HT-29 (cell line): ENCODE measurements around the gene AJUBA. TPM values are rescaled to one million over a fixed set of nuclear protein-coding genes. Genes with fewer than 3 reads are reported as not detected.
"Not testable (repeated sequence)": the region's sequence is repeated elsewhere in the genome, so short reads cannot be mapped to it uniquely, and the experiment has no call there.

Experiments
- DNase-seq: peaks from one replicate; pipeline ENCODE4 v3.0.0-alpha.2; 2015; ENCODE audit warnings: low spot score
- total RNA-seq: library from RNA; depleted of rRNA; stranded (reverse); fragments of >200 nt; shearing (Covaris generic); gene quantifications from 2 replicates; pipeline ENCODE4 v1.2.3, GENCODE V29; 2014

AJUBA gene
- total RNA-seq, 1 experiment from 2014 or later, result 52.0 TPM

DNA sequence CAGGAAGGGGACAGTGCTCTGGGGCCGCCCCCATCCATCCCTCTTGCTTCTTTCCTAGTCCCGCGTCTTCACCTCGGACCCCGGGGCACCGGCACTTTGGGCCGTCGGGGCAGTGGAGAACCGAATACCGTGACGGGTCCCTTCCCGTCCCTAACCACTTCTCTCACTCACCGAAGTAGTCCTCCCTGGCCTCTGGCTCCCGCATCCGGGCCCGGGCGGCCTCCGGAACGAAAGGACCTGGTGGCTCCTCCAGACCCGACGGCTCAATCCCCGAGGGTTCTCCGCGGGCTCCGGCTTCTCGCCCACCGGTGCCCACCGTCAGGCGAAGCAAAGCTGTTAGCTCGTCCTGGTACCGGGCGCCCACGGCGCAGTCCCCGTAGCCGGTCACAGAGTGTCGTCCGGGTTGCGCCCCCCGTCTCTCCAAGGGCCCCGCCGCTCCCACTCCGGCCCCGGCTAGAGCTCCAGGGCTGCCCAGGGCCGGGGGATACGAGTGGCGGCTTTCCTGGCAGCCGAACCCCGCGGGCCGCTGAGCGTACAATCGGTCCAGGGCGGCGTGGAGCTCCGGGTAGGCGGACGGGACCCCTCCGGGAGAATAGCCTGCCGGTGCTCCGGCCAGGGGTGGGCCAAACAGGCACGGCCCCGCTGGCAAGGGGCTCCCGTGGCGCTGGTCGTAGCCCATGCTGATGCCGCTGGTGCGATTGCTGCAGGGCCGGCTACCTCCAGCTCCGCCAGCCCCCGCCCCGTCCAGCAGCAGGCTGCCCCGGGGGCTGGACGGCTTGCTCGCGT lies 1.1 kb downstream of the AJUBA start:
- DNase-seq, result peak; percentile 25

DNA sequence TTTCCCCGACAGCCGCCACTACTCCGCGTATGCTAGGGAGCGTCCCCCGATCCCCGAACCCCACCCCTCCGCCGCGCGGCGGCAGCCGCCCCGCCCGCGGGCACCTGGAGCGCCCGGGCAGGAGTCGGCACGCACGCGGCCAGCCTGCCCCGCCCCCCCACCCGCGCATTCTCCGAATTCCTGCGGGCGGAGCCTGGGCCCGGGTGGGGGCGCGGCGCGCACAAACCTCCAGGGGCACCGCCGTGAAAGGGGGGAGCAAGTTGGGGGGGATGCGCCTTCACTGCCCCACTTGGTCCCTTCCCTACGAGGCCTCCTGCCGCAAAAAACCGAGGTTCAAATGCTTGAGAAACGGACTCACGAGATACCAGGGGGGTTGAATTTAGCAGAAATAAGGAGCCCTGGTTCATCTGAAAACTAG lies 1.7 kb downstream of the AJUBA start:
- DNase-seq, result peak; percentile 42

DNA sequence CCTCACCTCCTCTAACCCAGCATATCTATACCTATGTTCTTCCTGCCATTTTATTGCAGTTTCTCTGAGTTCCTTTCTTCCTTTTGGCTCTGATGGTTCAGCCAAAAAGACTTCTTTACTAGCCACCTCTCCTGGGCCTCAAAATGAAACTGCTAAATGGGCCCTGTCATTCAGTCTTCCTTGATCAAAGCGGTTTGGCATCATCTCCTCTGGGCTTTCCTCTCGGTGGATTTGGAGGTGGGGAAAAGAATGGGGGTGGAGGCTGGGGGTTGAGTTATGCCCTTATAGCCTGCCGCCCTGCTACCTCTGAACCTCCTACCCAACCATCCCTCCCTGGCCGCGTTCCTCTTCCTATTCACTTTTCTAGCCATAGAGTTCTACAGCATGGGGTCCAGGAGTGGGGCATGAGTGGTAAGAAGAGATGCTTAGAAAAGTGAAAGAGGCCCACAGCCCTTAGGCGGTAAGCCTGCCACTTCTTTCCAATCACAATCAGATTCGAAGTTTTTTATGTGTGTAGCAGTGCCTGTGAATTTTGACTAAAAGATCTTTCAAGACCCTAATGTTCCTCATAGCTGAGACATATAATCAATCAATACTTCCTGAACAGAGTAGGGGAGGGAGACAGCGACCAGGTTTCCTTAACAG lies 2.5 kb downstream of the AJUBA start:
- peak; percentile 35 for DNase-seq

DNA sequence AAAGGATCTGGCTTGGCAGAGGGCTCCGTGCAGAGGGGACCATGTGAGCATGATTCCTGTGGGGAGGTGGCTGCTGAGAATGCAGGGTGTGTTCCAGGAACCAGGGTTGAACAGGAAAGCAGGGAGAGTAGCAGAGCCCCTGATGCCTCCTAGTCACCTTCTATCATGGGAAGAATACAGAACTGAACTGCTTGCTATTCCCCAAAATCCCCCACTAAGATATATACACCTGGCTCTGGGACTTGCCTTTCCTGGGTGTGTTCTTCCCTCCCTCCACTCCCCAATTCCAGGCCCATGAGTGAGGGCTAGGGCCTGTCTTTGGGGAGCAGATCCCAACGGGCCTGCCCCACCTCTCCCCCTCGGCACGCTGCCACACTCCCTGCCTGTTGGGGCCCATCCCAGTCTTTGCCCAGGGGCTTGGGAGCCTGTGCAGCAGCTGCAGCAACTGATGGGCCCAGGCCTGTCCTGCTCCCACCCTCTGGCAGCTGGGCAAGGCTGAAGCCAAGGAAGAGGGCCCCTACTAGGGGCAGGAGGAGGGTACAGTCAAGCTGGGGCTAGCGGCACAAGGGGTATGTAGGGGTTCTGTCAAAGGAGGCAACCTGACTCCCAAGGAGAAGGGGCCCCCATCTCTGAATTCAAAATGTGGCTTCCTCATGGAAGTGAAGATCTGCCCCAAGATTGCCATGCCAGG lies 3.2 kb downstream of the AJUBA start:
- DNase-seq, result no peak

DNA sequence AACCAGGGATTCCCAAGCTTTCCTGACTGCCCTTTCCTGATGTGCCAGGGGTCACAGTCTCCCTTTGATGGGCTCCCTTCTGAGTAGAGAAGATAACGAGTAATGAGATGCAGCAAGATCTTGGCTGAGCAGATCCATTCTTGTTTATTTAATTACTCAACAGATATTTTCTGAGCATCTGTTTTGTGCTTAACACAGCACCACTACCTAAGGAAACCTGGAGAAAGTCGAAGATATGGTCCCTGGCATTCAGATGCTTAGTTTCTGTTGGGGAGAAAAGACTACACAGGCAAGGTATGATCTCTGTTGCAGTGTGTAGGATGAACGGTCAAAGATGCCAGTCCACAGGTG lies 3.9 kb downstream of the AJUBA start:
- DNase-seq, result no peak

DNA sequence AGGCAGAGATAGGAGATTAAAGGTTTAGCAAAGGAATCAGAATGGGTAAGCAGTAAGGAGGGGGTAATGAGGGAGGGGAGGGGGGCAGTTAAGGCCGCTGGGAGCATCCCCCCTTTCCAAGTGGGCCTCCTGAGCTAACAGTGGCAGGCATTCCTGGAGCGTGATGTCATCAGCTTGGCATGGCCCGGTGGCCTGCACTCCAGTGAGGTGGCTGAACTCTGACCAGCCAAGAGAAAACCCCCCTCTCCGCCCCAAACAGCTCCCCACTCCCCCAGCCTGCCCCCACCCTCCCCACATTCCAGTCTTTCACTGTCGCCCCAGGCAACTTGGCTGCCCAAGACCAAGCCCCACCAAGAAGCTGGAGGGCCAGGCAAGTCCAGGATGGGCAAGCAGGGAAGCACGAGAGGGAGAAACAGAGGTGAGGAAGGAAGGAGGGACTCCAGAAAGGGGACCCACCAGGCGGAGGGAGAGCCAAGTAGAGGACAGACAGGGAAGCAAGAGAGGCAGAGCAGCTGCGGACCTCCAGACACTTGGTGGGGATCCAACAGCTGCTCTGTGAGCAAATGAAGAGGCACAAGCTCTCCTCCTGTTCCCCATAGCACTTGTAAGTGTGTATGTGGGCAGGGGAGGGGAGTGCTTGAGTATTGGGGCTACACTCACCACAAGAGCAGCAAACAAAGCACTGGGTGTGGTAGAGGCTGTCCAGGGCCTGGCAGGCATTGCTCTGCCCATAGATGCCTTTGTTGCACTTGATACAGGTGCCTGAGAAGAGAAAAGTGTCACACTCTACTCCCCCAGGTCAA lies 4.5 kb downstream of the AJUBA start:
- peak; percentile 77 for DNase-seq

DNA sequence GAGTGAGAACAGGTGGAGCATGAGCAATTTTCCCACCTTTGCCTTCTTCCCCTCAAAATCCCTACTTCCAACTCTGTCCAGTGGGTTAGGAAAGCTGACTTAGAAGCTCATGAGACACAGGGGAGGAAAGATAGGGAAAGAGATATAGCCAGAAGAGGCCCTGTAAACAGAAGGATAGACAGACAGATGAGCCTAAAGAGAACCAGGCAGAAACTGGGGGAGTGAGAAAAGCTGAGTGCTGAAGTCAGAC lies 5.0 kb downstream of the AJUBA start:
- DNase-seq, result no peak

DNA sequence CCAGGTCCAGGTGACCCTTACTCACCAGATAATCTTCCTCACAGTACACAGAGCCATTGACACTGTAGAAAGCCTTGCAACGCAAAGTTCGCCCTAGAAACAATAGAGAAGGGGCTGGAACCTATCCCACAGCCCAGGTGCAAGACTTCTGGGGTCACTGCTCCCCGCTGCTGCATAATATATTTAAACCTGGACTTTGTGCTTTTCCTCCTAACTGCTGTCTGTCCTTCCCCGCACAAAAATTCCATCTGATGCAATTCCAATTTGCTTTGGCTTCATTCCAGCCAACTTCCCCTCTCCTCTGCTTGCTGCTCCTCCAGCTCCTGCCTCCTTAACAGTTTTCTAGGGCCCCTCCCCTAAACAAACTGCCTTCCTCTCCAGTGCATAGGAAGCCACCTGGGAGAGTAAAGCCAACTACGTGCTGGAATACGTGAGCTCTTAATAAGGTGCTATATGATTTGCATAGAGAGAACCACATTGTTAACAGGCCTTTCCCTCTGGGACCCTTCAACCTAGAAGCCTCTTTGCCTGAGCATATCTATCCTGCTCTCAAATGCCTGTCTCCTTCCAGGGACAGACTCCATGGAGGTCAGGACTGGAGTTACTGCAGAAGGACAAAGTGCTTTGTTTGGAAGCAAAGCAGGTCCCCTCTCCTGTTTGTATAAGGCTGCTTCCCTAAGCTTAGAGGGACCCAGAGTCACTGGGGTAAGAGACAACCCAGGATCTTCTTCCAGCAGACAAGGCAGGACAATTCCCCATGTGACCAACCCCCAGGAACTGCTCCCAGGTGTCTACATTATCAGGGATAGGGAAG lies 5.5 kb downstream of the AJUBA start:
- DNase-seq, result peak; percentile 77

DNA sequence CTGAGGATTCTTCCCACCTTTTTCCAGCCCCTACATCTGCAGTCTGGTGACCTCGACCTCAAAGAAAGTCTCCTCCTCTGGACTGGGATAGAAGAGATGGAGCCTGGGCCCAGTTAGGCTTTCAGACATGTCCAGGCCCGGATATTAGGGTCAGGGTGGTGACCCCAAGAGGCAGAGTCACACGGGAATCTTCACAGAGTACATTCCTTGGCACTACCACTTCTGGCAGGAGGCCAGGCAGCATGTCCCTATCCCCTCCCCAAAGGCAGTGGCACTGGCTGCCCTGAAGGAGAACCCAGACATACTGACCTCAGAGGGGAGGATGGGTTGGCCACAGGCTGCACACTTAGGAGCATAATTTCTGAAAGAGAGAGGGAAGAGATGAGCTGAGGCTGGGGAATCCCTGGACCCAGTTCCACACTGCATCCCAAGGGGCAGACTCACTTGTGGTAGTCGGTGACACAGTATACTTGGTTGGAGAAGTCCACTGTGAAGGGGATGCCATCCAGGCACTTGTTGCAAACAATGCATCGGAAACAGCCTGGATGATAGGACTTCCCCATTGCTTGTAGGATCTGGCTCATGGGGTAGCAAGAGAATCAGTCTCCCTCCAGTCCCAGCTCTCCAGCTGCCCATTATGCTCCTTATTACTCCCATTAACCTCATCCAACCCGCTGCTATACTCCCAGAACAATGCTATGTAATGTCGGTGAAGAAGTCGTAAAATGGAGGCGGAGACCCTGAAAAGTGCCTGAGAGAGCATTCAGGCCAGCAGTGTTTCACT lies 7.6 kb downstream of the AJUBA start:
- DNase-seq, result no peak

DNA sequence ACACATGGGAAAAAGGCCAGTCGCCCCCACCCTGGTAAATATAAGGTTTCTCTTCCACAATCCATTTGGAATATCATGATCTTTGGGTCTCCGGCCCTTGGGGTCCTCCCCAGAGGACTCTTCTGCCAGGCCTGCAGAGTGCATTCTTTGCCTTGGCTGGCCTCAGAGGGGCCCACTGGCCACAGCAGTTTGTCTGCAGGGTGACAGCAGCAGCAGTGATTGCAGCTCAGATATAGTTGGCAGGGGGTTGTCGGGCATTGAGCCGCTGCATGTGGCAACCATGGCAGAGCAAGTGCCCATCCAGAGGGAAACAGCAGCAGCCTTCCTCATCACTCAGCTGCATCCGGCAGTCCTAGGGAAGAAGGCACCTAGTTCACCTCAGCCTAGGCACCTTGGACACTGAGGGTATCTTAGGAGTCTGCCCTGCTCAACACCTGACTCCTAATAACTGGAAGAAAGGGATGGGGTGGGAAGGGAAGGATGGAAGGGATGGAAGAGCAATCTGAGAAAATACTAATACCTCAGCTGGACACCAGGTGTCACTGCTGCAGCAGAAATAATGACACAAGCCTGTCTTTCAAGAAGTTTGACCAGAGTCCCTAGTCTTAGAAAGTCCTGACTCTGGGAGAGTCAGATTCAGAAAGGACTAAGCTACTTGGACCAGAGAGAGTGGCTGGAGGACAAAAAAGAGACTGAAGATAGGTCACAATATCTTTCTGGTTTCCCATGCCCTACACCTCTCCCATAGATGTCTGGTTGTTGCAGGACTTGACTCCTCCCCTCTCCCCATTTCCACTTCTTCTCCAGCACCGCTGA lies 8.9 kb downstream of the AJUBA start:
- DNase-seq, result peak; percentile 76

DNA sequence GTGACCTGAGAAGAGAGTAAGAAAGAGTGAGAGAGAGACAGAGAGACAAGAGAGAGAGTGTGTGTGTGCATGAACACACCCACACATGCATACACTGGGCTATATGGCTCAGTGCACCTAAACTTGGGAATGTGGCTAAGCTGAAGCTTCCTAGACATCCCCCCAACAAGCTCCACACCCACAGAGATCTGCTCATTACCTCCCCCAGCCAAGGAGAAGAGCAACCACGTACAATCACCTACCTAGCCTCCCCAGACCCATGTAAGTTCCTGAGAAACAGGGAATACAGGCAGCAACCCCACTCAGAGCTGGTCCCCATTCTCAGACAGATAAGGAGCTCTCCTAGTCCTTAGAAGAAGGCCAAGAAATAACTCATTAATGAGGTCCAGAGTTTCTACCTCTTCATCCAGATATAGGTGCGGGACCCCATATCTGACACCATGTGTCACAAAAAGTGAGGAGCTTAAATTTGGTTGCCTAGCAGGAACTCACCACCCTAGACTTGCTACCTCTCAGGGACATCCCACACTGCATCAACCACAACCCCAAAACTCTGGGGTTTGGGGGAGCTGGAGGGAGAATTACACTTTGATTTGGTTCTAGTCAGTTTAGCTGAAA lies 9.9 kb downstream of the AJUBA start:
- DNase-seq, result no peak

DNA sequence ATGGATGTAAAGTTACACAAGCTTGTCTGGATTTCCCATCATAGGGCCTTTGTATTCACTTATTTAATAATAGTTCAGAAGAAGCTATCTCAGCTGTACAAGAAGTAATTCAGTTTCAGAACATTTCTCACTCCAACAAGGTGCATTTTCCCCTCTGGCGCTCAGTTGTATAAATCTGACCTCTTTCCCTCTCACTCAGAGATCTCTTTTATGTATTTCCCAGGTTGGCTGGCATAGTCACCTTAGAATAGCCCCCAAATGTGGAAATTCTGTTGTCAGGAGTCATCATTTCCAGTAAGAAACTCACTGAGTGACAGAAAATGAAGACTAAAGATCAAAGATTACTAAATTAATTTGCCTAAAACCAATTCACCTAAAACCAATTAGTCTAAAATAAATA lies 11.2 kb downstream of the AJUBA start:
- no peak for DNase-seq

DNA sequence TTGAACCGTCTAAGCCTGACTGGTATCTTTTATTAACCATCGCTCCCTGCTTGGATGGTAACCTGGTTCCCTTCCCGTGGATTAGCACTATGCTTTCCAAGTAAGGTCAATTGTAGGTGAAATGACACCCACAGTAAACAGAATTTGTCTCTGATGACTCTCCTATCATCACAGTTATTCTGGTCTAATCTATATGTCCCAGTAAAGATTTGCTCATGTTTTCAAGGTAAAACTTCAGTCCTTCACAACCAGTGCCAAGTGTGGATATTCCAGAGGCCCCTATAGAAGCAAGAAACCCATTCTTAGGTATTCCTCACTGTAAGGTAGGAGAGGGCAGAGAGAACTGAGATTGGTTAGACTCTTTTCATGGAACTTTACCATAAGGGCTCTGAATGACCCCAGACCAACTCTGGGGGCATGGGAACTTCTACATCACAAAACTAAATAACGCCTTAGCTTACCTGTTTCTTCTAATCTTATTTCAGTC lies 15.5 kb downstream of the AJUBA start:
- no peak for DNase-seq

DNA sequence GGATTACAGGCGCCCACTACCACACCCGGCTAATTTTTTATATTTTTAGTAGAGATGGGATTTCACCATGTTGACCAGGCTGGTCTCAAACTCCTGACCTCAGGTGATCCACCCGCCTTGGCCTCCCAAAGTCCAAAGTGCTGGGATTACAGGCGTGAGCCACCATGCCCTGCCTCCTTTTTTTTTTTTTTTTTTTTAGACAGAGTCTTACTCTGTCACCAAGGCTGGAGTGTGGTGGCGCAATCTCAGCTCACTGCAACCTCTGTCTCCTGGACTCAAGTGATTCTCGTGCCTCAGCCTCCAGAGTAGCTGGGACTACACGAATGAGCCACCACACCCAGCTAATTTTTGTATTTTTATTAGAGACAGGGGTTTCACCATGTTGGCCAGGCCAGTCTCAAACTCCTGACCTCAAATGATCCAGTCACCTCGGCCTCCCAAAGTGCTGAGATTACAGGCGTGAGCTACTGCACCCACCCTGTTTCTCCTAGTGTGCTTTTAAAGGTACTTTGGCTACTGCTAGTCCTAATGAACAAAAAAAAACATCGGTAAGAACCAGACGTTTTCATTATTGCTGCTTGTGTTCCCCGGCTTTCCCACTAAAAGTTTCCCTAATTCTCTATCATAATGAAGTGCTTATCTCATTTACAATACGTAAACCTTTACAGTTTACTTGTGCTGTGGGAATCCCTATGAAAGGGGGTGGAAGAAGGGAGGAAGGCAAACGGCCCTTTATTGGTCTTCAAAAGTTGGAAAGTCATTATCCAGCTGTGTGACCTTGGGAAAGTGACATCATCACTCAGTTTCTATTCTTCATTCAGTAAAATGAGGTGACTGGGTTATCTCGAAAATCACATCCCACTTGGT lies 16.2 kb downstream of the AJUBA start:
- not testable (repeated sequence) for DNase-seq

DNA sequence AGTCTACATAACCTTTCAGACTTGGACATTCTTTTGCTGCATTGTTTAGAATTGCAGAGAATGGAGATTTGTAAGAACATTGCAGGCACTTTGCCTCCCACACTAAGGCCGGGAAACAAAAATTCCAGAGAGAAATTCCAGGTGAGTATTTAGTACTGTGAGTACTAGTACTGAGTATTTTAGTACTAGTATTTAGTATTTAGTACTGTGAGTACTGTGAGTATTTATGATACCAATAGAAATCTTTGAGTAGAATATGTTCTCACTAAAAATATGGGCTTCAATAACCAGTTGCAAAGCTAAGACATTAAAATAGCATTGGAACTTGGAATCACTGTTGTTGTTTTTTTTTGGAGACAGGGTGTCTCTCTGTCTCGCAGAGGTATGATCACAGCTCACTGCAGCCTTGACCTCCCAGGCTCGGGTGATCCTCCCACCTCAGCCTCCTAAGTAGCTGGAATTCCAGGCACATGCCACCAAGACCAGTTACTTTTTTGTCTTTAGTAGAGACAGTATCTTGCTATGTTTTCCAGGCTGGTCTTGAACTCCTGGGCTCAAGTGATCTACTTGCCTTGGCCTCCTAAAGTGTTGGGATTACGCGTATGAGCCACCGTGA lies 20.2 kb downstream of the AJUBA start:
- no peak for DNase-seq

DNA sequence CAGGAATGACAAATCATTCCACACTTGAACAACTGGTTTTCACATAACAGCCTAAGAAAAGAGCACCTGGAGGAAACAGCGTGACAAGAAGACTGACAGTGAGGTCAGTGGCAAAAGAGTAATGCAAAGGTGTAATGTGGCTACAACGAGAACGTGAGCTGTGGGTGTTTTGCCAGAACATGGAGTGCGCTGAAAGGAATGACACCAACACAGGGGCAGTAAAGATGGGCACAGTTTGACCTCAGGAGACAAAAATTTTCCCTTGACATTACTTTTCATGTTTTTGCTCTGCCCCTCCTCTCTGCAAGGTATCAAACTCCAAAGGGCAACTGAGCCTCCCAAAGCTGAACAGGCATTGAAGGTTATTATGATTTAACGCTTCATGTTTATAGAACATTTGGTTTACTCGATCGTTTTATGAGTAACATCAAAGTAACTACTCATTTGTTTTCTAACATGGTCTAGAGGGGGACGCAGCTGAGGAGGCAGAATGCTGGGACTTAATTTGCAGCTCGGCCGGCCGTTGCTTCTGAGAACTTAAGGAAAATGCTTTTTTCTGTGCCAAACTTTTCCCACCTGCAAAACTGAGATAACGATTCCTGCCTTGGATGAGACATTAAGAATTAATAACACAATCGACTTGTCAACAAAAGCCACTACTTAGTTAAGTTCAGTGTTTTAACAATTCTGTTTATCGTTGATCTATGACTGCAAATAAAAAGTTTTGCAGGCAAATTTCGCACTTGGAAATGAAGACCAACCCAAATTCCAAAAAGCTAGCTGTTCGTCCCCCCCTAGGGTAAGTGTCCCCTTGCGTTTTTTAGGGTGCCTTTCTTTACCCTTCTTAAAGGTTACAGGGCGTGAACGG lies 26.4 kb downstream of the AJUBA start:
- peak; percentile 25 for DNase-seq

DNA sequence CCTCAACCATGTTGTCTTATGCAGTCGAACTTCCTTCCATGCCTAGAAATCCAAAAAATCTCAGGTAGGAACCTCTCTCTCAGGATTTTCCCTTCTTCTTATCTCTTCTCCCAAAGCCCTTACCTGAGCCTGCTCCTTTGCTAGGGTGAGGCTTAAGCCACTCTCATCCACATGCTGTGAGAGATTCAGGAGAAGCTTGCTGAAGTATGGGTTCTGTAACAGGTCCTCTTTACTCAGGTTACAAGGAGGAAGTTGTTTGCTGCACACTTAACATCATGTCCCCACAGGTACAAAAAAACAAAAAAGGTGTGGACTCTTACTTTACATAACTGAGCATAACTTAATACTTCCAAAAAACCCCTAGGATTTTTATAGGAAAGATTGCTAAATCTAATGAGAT lies 29.9 kb downstream of the AJUBA start:
- DNase-seq, result no peak
